Endothelial cell of umbilical vein (primary cell): Measurements from ENCODE around the gene AREG. TPM values are rescaled to one million over a fixed set of nuclear protein-coding genes. Genes with fewer than 3 reads are reported as not detected.

Experiments used
- BruUV-seq: library from RNA; stranded (reverse); fragments of 400-500 nt; replicated peaks from 2 replicates; lab custom pipeline; 2021; lab: Mats Ljungman, UMichigan
- CTCF ChIA-PET: fragments of 300-600, 350-600 bp; sonication (Branson Sonifier 250); formaldehyde crosslinking; loops from one replicate; lab custom pipeline; 2021; ENCODE audit warnings: antibody characterized with exemption, inconsistent platforms; lab: Charles Lee
- POLR2A ChIA-PET: fragments of 300-600, 350-600 bp; sonication (Branson Sonifier 250); formaldehyde crosslinking; loops from one replicate; lab custom pipeline; 2021; ENCODE audit warnings: antibody characterized with exemption, inconsistent platforms; lab: Charles Lee
- DNase-seq: peaks from one replicate; pipeline ENCODE4 v3.0.0-alpha.2; 2011; ENCODE audit warnings: low read depth, low spot score
- FAIRE-seq: peaks from 2 replicates; lab custom pipeline; 2011; peaks lifted over from hg19 to GRCh38; lab: Jason Lieb, UNC
- H2AFZ ChIP-seq: 2 replicates; pipeline ENCODE4 v1.6.0; 2012; ENCODE audit warnings: low read depth, low read length, control low read depth, inconsistent platforms
- H3K27ac ChIP-seq: 2 replicates; pipeline ENCODE4 v1.5.1; 2011; ENCODE audit warnings: low read depth, mild to moderate bottlenecking, control low read depth, low read length, moderate library complexity; ENCODE audit not compliant: insufficient read depth
- H3K27me3 ChIP-seq, 2 experiments: 2 replicates each; pipeline versions ENCODE4 v1.6.0 to v1.6.1; 2011; ENCODE audit warnings: low read length in 2 of 2, mixed read lengths in 1 of 2; ENCODE audit not compliant: control insufficient read depth in 2 of 2, insufficient read depth in 2 of 2
- H3K36me3 ChIP-seq, 2 experiments: 2 replicates in 1 of 2; 3 replicates in 1 of 2; pipeline ENCODE4 v1.5.1; 2011; ENCODE audit warnings: low read length in 2 of 2, mild to moderate bottlenecking in 1 of 2, moderate library complexity in 1 of 2; ENCODE audit not compliant: control insufficient read depth in 2 of 2, insufficient read depth in 2 of 2; ENCODE audit errors: extremely low read depth in 1 of 2
- H3K4me1 ChIP-seq: 3 replicates; pipeline ENCODE4 v1.5.1; 2011; ENCODE audit warnings: mild to moderate bottlenecking, low read length; ENCODE audit not compliant: control insufficient read depth, insufficient read depth; ENCODE audit errors: extremely low read depth
- H3K4me2 ChIP-seq: 2 replicates; pipeline ENCODE4 v1.6.1; 2011; ENCODE audit warnings: low read length, control low read depth, mixed read lengths; ENCODE audit not compliant: insufficient read depth
- H3K4me3 ChIP-seq, 3 experiments: fragments of 200-600 bp in 1 of 3; sonication (generic), shearing (Covaris generic) in 1 of 3; replicated peaks in 1 of 3; 2 replicates each; pipeline ENCODE4 v1.5.1; 2011 to 2016; ENCODE audit warnings: control low read depth in 3 of 3, low read length in 3 of 3, mild to moderate bottlenecking in 2 of 3, inconsistent platforms in 1 of 3, low read depth in 1 of 3, moderate library complexity in 1 of 3; ENCODE audit not compliant: insufficient read depth in 1 of 3
- H3K79me2 ChIP-seq: 2 replicates; pipeline ENCODE4 v1.6.0; 2012; ENCODE audit warnings: low read length, inconsistent platforms; ENCODE audit not compliant: control insufficient read depth, insufficient read depth
- H3K9ac ChIP-seq: replicated peaks from 2 replicates; pipeline ENCODE3; 2011; ENCODE audit warnings: low read length, control low read depth; ENCODE audit not compliant: insufficient read depth; ENCODE audit errors: extremely low read depth
- H3K9me1 ChIP-seq: replicated peaks from 3 replicates; pipeline ENCODE4 v1.6.0; 2011; ENCODE audit warnings: mild to moderate bottlenecking, low read length; ENCODE audit not compliant: control insufficient read depth, insufficient read depth; ENCODE audit errors: extremely low read depth
- H3K9me3 ChIP-seq: replicated peaks from 2 replicates; pipeline ENCODE4 v1.5.1; 2012; ENCODE audit warnings: low read length, inconsistent platforms; ENCODE audit not compliant: control insufficient read depth, insufficient read depth
- H4K20me1 ChIP-seq: replicated peaks from 2 replicates; pipeline ENCODE3; 2011; ENCODE audit warnings: mild to moderate bottlenecking, low read length; ENCODE audit not compliant: control insufficient read depth, insufficient read depth; ENCODE audit errors: extremely low read depth
- EZH2 ChIP-seq: IDR thresholded peaks from 2 replicates; pipeline ENCODE4 v1.6.1; 2012; ENCODE audit warnings: borderline replicate concordance, low read depth, mild to moderate bottlenecking, moderate library complexity, low read length, inconsistent platforms; ENCODE audit not compliant: severe bottlenecking
- FOS ChIP-seq: IDR thresholded peaks from 2 replicates; pipeline ENCODE4 v1.6.1; 2011; ENCODE audit warnings: mild to moderate bottlenecking, low read length, moderate library complexity, borderline replicate concordance; ENCODE audit not compliant: insufficient read depth
- GATA2 ChIP-seq: IDR thresholded peaks from 2 replicates; pipeline ENCODE4 v1.7.0; 2011; ENCODE audit warnings: low read depth, mild to moderate bottlenecking, moderate library complexity, mixed read lengths, low read length; ENCODE audit not compliant: insufficient read length, insufficient read depth
- JUN ChIP-seq: IDR thresholded peaks from 2 replicates; pipeline ENCODE4 v1.6.1; 2011; ENCODE audit warnings: borderline replicate concordance, low read depth; ENCODE audit not compliant: insufficient read length, insufficient read depth
- MYC ChIP-seq: IDR thresholded peaks from one replicate; pipeline ENCODE4 v1.6.1; 2011; ENCODE audit warnings: mild to moderate bottlenecking, low read depth, low read length
- POLR2A ChIP-seq: IDR thresholded peaks from 2 replicates; pipeline ENCODE4 v1.6.1; 2012; ENCODE audit warnings: low read depth, mild to moderate bottlenecking, control low read depth, low read length
- POLR2AphosphoS5 ChIP-seq: IDR thresholded peaks from 2 replicates; pipeline ENCODE4 v1.6.1; 2012; ENCODE audit warnings: low read depth, mild to moderate bottlenecking, control low read depth, low read length, moderate library complexity; ENCODE audit not compliant: insufficient read depth
- dilution Hi-C: fragments of 300-500 bp; cut with MboI; formaldehyde crosslinking; loops from one replicate; pipeline ENCODE4 v1.15.0; 2019; ENCODE audit warnings: low sequenced_read_pairs; ENCODE audit not compliant: extremely low pct_ligation_motif_present
- intact Hi-C: fragments of 100-400 bp; cut with micrococcal nuclease; formaldehyde crosslinking; loops from one replicate; pipeline ENCODE4 v1.10.0; 2022
- polyA plus RNA-seq, 4 experiments: library from polyadenylated mRNA; depleted of rRNA in 3 of 4; stranded (reverse) in 3 of 4; unstranded in 1 of 4; fragments of >200 nt; gene quantifications; 2 replicates each; pipeline versions ENCODE4 v1.2.1 to v1.2.3, GENCODE V29; 2011 to 2012; ENCODE audit warnings: missing spikeins in 1 of 4
- total RNA-seq: library from RNA; stranded (reverse); gene quantifications from 2 replicates; pipeline ENCODE4 v1.2.3, GENCODE V29; 2021
- TF ChIP-seq, protein P1 (sequence below): IDR thresholded peaks from 2 replicates; pipeline ENCODE4 v1.6.1; 2011; ENCODE audit not compliant: insufficient read depth, insufficient read length
- TF ChIP-seq, protein P2 (sequence below), 2 donors: IDR thresholded peaks; 1 replicate in 1 of 2; 2 replicates in 1 of 2; pipeline ENCODE4 v1.5.1; 2011; ENCODE audit warnings: low read length in 2 of 2, mild to moderate bottlenecking in 2 of 2, moderate library complexity in 2 of 2, control low read depth in 1 of 2, inconsistent platforms in 1 of 2, low read depth in 1 of 2; ENCODE audit not compliant: insufficient read depth in 1 of 2; ENCODE audit errors: extremely low read depth in 1 of 2

AREG gene
- total and polyA plus RNA-seq, 2 donors (not counting 3 experiments of a cell fraction or from before 2014, with no cell fraction given) = 0.17 to 0.55 TPM

DNA sequence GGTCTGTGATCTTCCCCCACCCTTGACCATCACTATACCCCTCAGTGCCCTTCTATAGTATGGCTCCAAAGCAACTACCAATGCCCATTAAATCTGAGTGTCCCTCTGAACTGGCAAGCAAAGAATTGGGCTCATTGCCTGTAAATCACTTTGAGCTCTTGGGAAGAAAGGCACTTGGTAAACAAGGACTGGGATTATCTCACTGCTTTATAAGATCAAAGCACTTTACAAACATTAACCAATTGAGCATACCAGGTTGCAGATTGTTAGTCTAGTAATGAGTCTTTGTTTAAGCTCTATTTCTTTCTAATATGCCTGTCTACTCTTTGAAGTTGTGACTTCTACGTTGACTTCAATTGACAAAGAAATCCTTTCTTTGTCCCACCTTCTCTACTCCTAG lies 34.1 kb downstream of the AREG start:
- Histone ChIP-seq H3K79me2 (no peaks in the 10 kb centered on the region), H3K9me1 (no peaks in the 10 kb centered on the region), H3K4me3 (no peak overlapping the region), H3K27ac (no peak overlapping the region), H3K27me3 (no peaks in the 10 kb centered on the region), H3K4me2 (no peak overlapping the region), H3K4me1 (peaks cover 7% of the 10 kb centered on the region), H3K9me3 (no peaks in the 10 kb centered on the region), H4K20me1 (no peaks in the 10 kb centered on the region), H3K36me3 (no peaks in the 10 kb centered on the region), H2AFZ (no peak overlapping the region), H3K9ac (no peak overlapping the region)
- BruUV-seq = no TSS peak
- FAIRE-seq = peak; percentile 66
- dilution Hi-C loops = no loop called here
- DNase-seq = no peak
- POLR2A ChIA-PET = no interaction called here
- no peak for TF ChIP-seq POLR2AphosphoS5
- TF ChIP-seq JUN = no peak
- no peak for TF ChIP-seq EZH2
- no peak for TF ChIP-seq GATA2
- TF ChIP-seq, protein P1, sequence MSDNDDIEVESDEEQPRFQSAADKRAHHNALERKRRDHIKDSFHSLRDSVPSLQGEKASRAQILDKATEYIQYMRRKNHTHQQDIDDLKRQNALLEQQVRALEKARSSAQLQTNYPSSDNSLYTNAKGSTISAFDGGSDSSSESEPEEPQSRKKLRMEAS = no peak
- TF ChIP-seq, protein P2, sequence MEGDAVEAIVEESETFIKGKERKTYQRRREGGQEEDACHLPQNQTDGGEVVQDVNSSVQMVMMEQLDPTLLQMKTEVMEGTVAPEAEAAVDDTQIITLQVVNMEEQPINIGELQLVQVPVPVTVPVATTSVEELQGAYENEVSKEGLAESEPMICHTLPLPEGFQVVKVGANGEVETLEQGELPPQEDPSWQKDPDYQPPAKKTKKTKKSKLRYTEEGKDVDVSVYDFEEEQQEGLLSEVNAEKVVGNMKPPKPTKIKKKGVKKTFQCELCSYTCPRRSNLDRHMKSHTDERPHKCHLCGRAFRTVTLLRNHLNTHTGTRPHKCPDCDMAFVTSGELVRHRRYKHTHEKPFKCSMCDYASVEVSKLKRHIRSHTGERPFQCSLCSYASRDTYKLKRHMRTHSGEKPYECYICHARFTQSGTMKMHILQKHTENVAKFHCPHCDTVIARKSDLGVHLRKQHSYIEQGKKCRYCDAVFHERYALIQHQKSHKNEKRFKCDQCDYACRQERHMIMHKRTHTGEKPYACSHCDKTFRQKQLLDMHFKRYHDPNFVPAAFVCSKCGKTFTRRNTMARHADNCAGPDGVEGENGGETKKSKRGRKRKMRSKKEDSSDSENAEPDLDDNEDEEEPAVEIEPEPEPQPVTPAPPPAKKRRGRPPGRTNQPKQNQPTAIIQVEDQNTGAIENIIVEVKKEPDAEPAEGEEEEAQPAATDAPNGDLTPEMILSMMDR (IDR thresholded peaks at IDR 0.05; ENCODE audit: extremely low read depth in 1 of 2, insufficient read depth in 1 of 2, low read depth in 1 of 2, low read length in 2 of 2) = no peak
- TF ChIP-seq MYC = no peak
- no peak for TF ChIP-seq FOS
- no peak for TF ChIP-seq POLR2A
- CTCF ChIA-PET = interaction anchor here (1.2 to 1.4 kb wide), 2 partner anchors 34 to 53 kb away, joined by 3 read pairs; partner anchors contain the start of gene AREG
- intact Hi-C loops = no loop called here
